Measurements from ENCODE around the gene TOX3. TPM values are rescaled to one million over a fixed set of nuclear protein-coding genes. Genes with fewer than 3 reads are reported as not detected.

Gene TOX3
- total and polyA plus RNA-seq, 2 experiments from 2014 or later, result not detected

GRCh38 chr16:52572656-52573055, 25.7 kb upstream of the TOX3 start:
- Histone ChIP-seq H4K20me1 (ENCODE audit: insufficient read depth) (no peaks in the 10 kb centered on the region), H3K4me3 (no peak overlapping the region), H3F3A (ENCODE audit: insufficient read depth) (no peaks in the 10 kb centered on the region), H3K36me3 (ENCODE audit: low read depth) (no peaks in the 10 kb centered on the region), H3K27ac (no peak overlapping the region), H3K79me2 (ENCODE audit: insufficient read depth) (no peaks in the 10 kb centered on the region), H3K9me2 (ENCODE audit: insufficient read depth) (no peaks in the 10 kb centered on the region), H3K4me2 (ENCODE audit: unreplicated experiment) (no peak overlapping the region), H3K4me1 (ENCODE audit: insufficient read depth) (no peaks in the 10 kb centered on the region), H3K9ac (no peak overlapping the region), H2AFZ (no peak overlapping the region), H3K27me3 (replicated peaks; ENCODE audit: insufficient read depth) (no peaks in the 10 kb centered on the region), H3K9me3 (ENCODE audit: low read depth) (peaks cover 5% of the 10 kb centered on the region)
- TF ChIP-seq EZH2phosphoT487 (IDR thresholded peaks at IDR 0.05; ENCODE audit: insufficient read depth, low read depth), result no peak
- no peak for TF ChIP-seq EZH2 (IDR thresholded peaks at IDR 0.05; ENCODE audit: insufficient read depth, poor library complexity, severe bottlenecking)
- DNase-seq, result no peak
- WGBS, 2 experiments (ENCODE audit: low coverage in 1 of 2, low lambda C conversion rate in 2 of 2, missing lambda C conversion rate in 2 of 2), result 52 to 63% methylated on average over 1 of the region's 1 CpG
- in situ Hi-C loops (cut with MboI), result no loop called here

- WGBS, 2 experiments (ENCODE audit: low coverage in 1 of 2, low lambda C conversion rate in 2 of 2, missing lambda C conversion rate in 2 of 2), result 8 to 19% methylated on average over 4 of the region's 4 CpGs
- H3K79me2 ChIP-seq (ENCODE audit: insufficient read depth), result no peaks in the 10 kb centered on the region
- H3K4me3 ChIP-seq, result no peak overlapping the region
- H3K9ac ChIP-seq, result no peak overlapping the region
- no peak overlapping the region for H3K4me2 ChIP-seq (ENCODE audit: unreplicated experiment)
- H3K9me3 ChIP-seq (ENCODE audit: low read depth), result peaks cover 5% of the 10 kb centered on the region
- H4K20me1 ChIP-seq (ENCODE audit: insufficient read depth), result no peaks in the 10 kb centered on the region
- no peaks in the 10 kb centered on the region for H3K4me1 ChIP-seq (ENCODE audit: insufficient read depth)
- no peak overlapping the region for H3K27ac ChIP-seq
- no peak for DNase-seq
- H3K36me3 ChIP-seq (ENCODE audit: low read depth), result no peaks in the 10 kb centered on the region
- in situ Hi-C loops (cut with MboI), result no loop called here
- no peaks in the 10 kb centered on the region for H3K9me2 ChIP-seq (ENCODE audit: insufficient read depth)
- no peaks in the 10 kb centered on the region for H3F3A ChIP-seq (ENCODE audit: insufficient read depth)
- no peak overlapping the region for H2AFZ ChIP-seq
- TF ChIP-seq EZH2phosphoT487 (IDR thresholded peaks at IDR 0.05; ENCODE audit: insufficient read depth, low read depth) (no peak), EZH2 (IDR thresholded peaks at IDR 0.05; ENCODE audit: insufficient read depth, poor library complexity, severe bottlenecking) (no peak)
- H3K27me3 ChIP-seq (replicated peaks; ENCODE audit: insufficient read depth), result no peaks in the 10 kb centered on the region
These were observed 23.6 kb upstream of the TOX3 start for GRCh38 chr16:52570495-52571091.

- peaks cover 5% of the 10 kb centered on the region for H3K9me3 ChIP-seq (ENCODE audit: low read depth)
- H2AFZ ChIP-seq, result no peak overlapping the region
- no peaks in the 10 kb centered on the region for H3F3A ChIP-seq (ENCODE audit: insufficient read depth)
- no peaks in the 10 kb centered on the region for H3K36me3 ChIP-seq (ENCODE audit: low read depth)
- no peak overlapping the region for H3K9ac ChIP-seq
- no peaks in the 10 kb centered on the region for H3K9me2 ChIP-seq (ENCODE audit: insufficient read depth)
- 7 to 16% methylated on average over 2 of the region's 2 CpGs for WGBS, 2 experiments (ENCODE audit: low coverage in 1 of 2, low lambda C conversion rate in 2 of 2, missing lambda C conversion rate in 2 of 2)
- H3K4me2 ChIP-seq (ENCODE audit: unreplicated experiment), result no peak overlapping the region
- no peak overlapping the region for H3K27ac ChIP-seq
- H4K20me1 ChIP-seq (ENCODE audit: insufficient read depth), result no peaks in the 10 kb centered on the region
- H3K4me1 ChIP-seq (ENCODE audit: insufficient read depth), result no peaks in the 10 kb centered on the region
- no peak overlapping the region for H3K4me3 ChIP-seq
- no peaks in the 10 kb centered on the region for H3K79me2 ChIP-seq (ENCODE audit: insufficient read depth)
- H3K27me3 ChIP-seq (replicated peaks; ENCODE audit: insufficient read depth), result no peaks in the 10 kb centered on the region
- in situ Hi-C loops (cut with MboI), result no loop called here
- TF ChIP-seq EZH2 (IDR thresholded peaks at IDR 0.05; ENCODE audit: insufficient read depth, poor library complexity, severe bottlenecking) (no peak), EZH2phosphoT487 (IDR thresholded peaks at IDR 0.05; ENCODE audit: insufficient read depth, low read depth) (no peak)
- no peak for DNase-seq
These were observed 22.8 kb upstream of the TOX3 start for GRCh38 chr16:52569701-52570100.

- Histone ChIP-seq H3K36me3 (ENCODE audit: low read depth) (no peaks in the 10 kb centered on the region), H3K27me3 (replicated peaks; ENCODE audit: insufficient read depth) (no peaks in the 10 kb centered on the region), H3K27ac (no peak overlapping the region), H3K9me2 (ENCODE audit: insufficient read depth) (no peaks in the 10 kb centered on the region), H3K79me2 (ENCODE audit: insufficient read depth) (no peaks in the 10 kb centered on the region), H3K9me3 (ENCODE audit: low read depth) (no peaks in the 10 kb centered on the region), H3F3A (ENCODE audit: insufficient read depth) (no peaks in the 10 kb centered on the region), H3K4me1 (ENCODE audit: insufficient read depth) (no peaks in the 10 kb centered on the region), H3K4me3 (no peak overlapping the region), H2AFZ (no peak overlapping the region), H4K20me1 (ENCODE audit: insufficient read depth) (no peaks in the 10 kb centered on the region), H3K4me2 (ENCODE audit: unreplicated experiment) (no peak overlapping the region), H3K9ac (no peak overlapping the region)
- DNase-seq, result no peak
- 18% methylated on average over 3 of the region's 3 CpGs for WGBS, 2 experiments (ENCODE audit: low coverage in 1 of 2, low lambda C conversion rate in 2 of 2, missing lambda C conversion rate in 2 of 2)
- TF ChIP-seq EZH2phosphoT487 (IDR thresholded peaks at IDR 0.05; ENCODE audit: insufficient read depth, low read depth) (no peak), EZH2 (IDR thresholded peaks at IDR 0.05; ENCODE audit: insufficient read depth, poor library complexity, severe bottlenecking) (no peak)
- in situ Hi-C loops (cut with MboI), result no loop called here
These were observed 22.2 kb upstream of the TOX3 start for GRCh38 chr16:52568983-52569690.
